ENCODE results near the gene CELSR1. TPM values are rescaled to one million over a fixed set of nuclear protein-coding genes. Genes with fewer than 3 reads are reported as not detected.
A peak's percentile ranks its signal among the peaks of the same experiment; 100 is the strongest.

CELSR1 gene
- total and polyA plus RNA-seq, 9 donors: 0.63 to 25.2 (median 2.9) TPM

DNA sequence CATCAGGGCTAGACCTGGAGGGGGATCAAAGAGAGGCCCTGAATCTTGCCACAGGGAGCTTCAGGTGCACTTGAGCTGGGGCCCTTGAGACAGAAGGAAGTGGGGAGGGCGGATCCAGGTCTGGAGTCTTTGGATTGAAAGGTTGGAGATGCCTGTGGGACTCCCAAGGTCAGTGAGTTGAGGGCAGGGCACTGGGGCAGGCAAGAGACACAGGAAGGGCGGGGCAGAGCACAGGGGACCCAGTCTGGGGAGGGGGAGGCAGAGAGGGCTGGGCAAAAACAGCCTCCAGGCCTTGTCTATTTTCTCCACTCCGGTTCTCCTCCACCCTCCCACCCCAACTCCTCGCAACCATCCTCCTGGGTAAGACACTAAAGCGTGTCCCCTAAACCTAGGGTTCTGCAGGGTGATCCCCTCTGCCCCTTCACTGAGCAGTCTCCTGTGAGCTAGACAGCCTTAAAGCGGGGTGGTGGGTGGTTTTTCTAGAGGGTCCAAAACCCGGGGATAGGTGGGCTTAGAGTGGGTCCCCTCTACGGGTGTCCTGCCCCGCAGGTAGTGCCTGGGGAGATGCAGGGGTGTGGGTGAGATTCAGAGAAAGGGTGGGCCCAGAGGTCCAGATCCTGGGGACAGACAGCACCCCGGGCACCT lies 38.6 kb upstream of the CELSR1 start:
- Histone ChIP-seq H3K9me3 (no peaks in the 10 kb centered on the region), H3K4me1 (ENCODE audit: insufficient read depth) (peaks cover 11% of the 10 kb centered on the region), H3K27me3 (no peaks in the 10 kb centered on the region), H3K27ac (no peak overlapping the region), H3K36me3 (no peaks in the 10 kb centered on the region), H3K4me3 (peak overlapping the region; percentile 57)
- DNase-seq: no peak
- WGBS, 3 donors: 42 to 49% (median 45%) methylated on average over 10 of the region's 10 CpGs
- TF ChIP-seq, protein P1, sequence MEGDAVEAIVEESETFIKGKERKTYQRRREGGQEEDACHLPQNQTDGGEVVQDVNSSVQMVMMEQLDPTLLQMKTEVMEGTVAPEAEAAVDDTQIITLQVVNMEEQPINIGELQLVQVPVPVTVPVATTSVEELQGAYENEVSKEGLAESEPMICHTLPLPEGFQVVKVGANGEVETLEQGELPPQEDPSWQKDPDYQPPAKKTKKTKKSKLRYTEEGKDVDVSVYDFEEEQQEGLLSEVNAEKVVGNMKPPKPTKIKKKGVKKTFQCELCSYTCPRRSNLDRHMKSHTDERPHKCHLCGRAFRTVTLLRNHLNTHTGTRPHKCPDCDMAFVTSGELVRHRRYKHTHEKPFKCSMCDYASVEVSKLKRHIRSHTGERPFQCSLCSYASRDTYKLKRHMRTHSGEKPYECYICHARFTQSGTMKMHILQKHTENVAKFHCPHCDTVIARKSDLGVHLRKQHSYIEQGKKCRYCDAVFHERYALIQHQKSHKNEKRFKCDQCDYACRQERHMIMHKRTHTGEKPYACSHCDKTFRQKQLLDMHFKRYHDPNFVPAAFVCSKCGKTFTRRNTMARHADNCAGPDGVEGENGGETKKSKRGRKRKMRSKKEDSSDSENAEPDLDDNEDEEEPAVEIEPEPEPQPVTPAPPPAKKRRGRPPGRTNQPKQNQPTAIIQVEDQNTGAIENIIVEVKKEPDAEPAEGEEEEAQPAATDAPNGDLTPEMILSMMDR (IDR thresholded peaks at IDR 0.05): no peak
- no peak for TF ChIP-seq POLR2A (IDR thresholded peaks at IDR 0.05)
- TF ChIP-seq EP300 (IDR thresholded peaks at IDR 0.05): no peak
- intact Hi-C loops (cut with DNase I): loop anchor here in 2 of 4 donors (10.0 kb wide), 2 partner anchors 89 to 99 kb away; no protein-coding TSS in a partner anchor

- 63 to 73% (median 71%) methylated on average over 19 of the region's 19 CpGs for WGBS, 3 donors
Measured at GRCh38 chr22:46574993-46575910, 37.8 kb upstream of the CELSR1 start.

DNA sequence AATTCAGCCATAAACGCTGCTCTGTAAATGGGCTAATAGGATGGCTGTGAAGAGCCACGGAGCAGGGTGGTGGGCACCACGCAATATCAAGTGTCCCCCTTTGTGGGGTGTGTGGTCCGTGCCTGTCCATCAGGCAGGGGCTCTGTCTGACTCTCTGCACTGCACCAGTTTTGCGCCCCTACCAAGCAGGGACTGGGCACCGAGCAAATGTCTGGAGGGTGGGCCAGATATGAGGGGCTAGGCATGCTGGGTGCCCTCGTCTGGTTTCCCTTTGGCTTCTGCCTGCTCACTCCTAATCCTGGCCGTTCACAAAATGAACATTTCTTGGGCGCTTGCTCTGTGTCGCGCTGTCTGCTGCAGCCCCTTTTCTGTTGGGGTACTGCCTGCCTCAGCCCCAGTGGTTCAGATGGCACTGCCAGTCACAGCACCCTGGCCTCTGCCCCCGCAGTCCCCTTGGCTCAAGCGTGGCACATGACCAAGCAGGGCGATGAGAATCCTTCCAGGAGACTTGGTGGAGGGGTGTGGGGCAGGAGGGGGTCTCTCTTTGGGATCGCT lies 37.1 kb upstream of the CELSR1 start:
- Histone ChIP-seq H3K4me3 (no peak overlapping the region), H3K27me3 (no peaks in the 10 kb centered on the region), H3K27ac (no peak overlapping the region), H3K9me3 (no peaks in the 10 kb centered on the region), H3K4me1 (ENCODE audit: insufficient read depth) (peaks cover 11% of the 10 kb centered on the region), H3K36me3 (no peaks in the 10 kb centered on the region)
- 88 to 93% (median 91%) methylated on average over 15 of the region's 15 CpGs for WGBS, 3 donors
- intact Hi-C loops (cut with DNase I): loop anchor here in 2 of 4 donors (10.0 kb wide), 2 partner anchors 90 to 100 kb away; no protein-coding TSS in a partner anchor
- no peak for DNase-seq
- TF ChIP-seq EP300 (IDR thresholded peaks at IDR 0.05) (no peak), POLR2A (IDR thresholded peaks at IDR 0.05) (no peak)
- TF ChIP-seq, protein P1 (IDR thresholded peaks at IDR 0.05): no peak

More at GRCh38 chr22:46574993-46575910, 37.8 kb upstream of the CELSR1 start:
- H3K27ac ChIP-seq: no peak overlapping the region
- TF ChIP-seq, protein P1 (IDR thresholded peaks at IDR 0.05): no peak
- no peak for TF ChIP-seq POLR2A (IDR thresholded peaks at IDR 0.05)
- no peak for TF ChIP-seq EP300 (IDR thresholded peaks at IDR 0.05)
- peaks cover 11% of the 10 kb centered on the region for H3K4me1 ChIP-seq (ENCODE audit: insufficient read depth)
- no peaks in the 10 kb centered on the region for H3K27me3 ChIP-seq
- intact Hi-C loops (cut with DNase I): loop anchor here in 2 of 4 donors (10.0 kb wide), 2 partner anchors 90 to 100 kb away; no protein-coding TSS in a partner anchor
- no peaks in the 10 kb centered on the region for H3K36me3 ChIP-seq
- peak in 1 of 5 donors; percentile 41 for DNase-seq
- no peaks in the 10 kb centered on the region for H3K9me3 ChIP-seq
- H3K4me3 ChIP-seq: no peak overlapping the region

GRCh38 chr22:46573781-46574437 lies 36.5 kb upstream of the CELSR1 start:
- H3K9me3 ChIP-seq: no peaks in the 10 kb centered on the region
- H3K4me1 ChIP-seq (ENCODE audit: insufficient read depth): peaks cover 11% of the 10 kb centered on the region
- peak in 1 of 5 donors; percentile 18 for DNase-seq
- no peaks in the 10 kb centered on the region for H3K27me3 ChIP-seq
- 70 to 74% (median 72%) methylated on average over 13 to 18 of the region's 18 CpGs for WGBS, 3 donors
- H3K27ac ChIP-seq: no peak overlapping the region
- intact Hi-C loops (cut with DNase I): loop anchor here in 2 of 4 donors (10.0 kb wide), 2 partner anchors 91 to 101 kb away; no protein-coding TSS in a partner anchor
- H3K36me3 ChIP-seq: no peaks in the 10 kb centered on the region
- H3K4me3 ChIP-seq: no peak overlapping the region
- TF ChIP-seq, protein P1 (IDR thresholded peaks at IDR 0.05): no peak
- no peak for TF ChIP-seq POLR2A (IDR thresholded peaks at IDR 0.05)
- no peak for TF ChIP-seq EP300 (IDR thresholded peaks at IDR 0.05)

Measured in ovary (tissue), 9 donors.